Bone marrow (tissue), 2 donors: Measurements from ENCODE around the gene PSTPIP1.

Source experiments
- DNase-seq, 2 donors: peaks; one replicate each; lab custom pipeline; 2025; lab: John Stamatoyannopoulos, UW

Gene PSTPIP1

GRCh38 chr15:76998663-76999285 lies 3.8 kb downstream of the PSTPIP1 start:
- DNase-seq: no peak

- DNase-seq: no peak
Observed at GRCh38 chr15:76999996-77000395, 5.1 kb downstream of the PSTPIP1 start.

GRCh38 chr15:77001351-77001750 lies 6.4 kb downstream of the PSTPIP1 start:
- DNase-seq: no peak

DNA sequence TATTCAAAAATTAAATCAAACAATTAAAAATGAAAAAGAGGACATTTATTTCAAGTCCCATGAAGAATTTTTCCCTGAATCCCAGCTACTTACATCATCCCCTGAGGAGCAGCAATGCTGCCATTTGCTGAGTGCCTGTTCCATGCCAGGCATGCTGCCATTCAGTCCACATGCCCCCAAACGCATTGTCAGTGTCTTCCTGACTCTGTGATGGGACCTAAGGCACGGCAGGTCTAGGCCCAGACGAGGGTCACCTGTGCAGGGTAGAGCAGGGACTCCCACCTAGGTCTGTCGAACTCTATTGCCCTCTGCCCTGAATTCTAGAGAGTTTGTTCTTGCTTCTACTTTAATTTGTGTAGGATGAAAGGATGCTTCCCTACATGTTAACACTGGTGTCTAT lies 7.0 kb downstream of the PSTPIP1 start:
- DNase-seq: no peak

GRCh38 chr15:77002436-77002835 lies 7.5 kb downstream of the PSTPIP1 start:
- no peak for DNase-seq

- peak in 1 of 2 donors; percentile 66 for DNase-seq
Observed at GRCh38 chr15:77002954-77003912, 8.3 kb downstream of the PSTPIP1 start.

DNA sequence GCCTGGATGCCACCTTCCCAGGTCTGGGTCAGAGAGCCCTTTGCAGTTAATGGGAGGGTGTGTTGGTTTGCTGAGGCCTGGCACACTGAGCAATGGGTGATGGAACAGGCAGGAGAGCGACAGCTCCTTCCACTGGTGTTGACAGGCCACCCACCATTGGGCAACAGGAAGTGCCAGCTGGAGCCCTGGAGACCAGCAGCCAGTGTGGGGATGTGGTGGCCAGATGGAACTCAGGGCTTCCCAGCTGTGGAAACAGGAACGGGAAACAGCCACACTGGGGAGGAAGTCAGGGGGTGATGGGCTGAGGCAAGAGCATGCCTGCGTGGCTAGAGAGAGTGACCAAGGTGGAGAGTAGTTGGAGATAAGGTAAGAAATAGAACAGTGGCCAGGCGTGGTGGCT lies 9.3 kb downstream of the PSTPIP1 start:
- DNase-seq: no peak

- no peak for DNase-seq
Observed at GRCh38 chr15:77009176-77009575, 14.2 kb downstream of the PSTPIP1 start.

DNA sequence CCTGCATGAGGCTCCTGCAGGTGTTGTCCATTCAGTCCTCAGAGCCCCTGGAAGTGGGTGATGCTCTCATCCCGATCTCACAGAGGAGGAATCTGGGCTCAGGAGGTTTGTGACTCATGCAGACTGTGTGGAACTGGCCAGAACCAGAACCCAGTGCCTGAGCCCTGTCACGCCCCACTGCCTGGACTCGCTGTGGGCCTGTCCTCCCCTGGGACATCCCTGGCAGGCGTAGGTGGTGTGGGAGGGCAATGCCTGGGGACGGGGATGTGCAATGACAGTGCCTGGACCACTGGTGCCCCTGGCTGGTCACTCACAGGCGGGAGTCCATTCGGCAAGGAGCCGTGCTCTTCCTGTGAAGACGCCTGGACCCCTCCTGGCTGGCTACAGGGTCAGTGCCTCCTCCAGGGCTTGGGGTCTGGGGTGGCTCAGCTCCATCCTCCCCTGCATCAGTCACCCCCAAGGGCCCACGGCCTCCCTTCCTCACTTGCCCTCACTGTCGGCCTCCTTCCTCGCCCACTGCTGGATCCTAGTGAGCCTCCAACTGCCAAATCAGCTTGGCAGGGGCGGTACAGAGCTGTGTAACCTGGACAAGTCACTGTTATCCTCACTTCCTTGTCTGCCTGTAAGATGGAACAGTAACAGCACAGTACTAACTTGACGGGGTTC lies 14.9 kb downstream of the PSTPIP1 start:
- DNase-seq: no peak

DNA sequence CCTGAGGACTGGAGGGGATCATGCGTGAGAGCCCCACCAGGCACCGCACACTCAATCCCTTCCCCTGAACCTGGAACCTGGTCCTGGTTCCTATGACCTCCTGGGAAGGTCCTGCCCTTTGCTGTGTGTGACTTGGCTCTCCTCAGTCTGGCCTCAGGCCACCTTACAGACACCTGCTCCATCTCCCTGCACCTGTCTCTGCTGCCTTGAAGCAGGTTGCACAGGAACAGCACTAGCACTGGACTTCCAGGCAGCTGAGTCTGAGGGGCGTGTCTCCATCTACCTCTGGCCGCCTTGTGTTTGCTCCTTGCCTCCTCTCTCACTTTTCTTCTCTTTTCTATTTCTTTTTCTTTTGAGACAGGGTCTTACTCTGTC lies 15.4 kb downstream of the PSTPIP1 start:
- no peak for DNase-seq

GRCh38 chr15:77010857-77011256 lies 15.9 kb downstream of the PSTPIP1 start:
- no peak for DNase-seq

GRCh38 chr15:77012117-77012712 lies 17.3 kb downstream of the PSTPIP1 start:
- no peak for DNase-seq

DNA sequence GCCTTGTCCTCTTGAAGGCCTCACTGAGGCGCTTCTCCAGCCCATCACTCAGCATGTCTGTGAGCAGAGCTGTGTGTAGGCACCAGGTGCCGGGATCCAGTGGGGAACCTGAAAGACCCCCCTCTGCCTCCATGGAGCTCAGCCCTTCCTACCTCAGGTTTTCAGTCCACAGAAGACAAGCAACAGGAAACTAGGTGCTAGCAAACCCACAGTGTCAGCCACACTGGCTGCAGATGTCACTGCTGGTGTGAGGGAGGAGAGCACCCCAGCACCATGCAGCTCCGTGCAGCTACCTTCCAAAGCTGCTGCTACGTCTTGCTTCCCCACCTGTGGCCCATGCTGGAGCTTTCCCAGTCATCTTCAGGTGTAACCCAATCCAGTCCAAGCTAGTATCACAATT lies 17.9 kb downstream of the PSTPIP1 start:
- no peak for DNase-seq

GRCh38 chr15:77013776-77014131 lies 18.8 kb downstream of the PSTPIP1 start:
- no peak for DNase-seq

- DNase-seq: peak; percentile 38 to 60
Observed at GRCh38 chr15:77014132-77015081, 19.5 kb downstream of the PSTPIP1 start.

- no peak for DNase-seq
Observed at GRCh38 chr15:77015646-77016320, 20.9 kb downstream of the PSTPIP1 start.

- DNase-seq: no peak
Observed at GRCh38 chr15:77016321-77016695, 21.4 kb downstream of the PSTPIP1 start.

GRCh38 chr15:77017091-77017660 lies 22.2 kb downstream of the PSTPIP1 start:
- no peak for DNase-seq

DNA sequence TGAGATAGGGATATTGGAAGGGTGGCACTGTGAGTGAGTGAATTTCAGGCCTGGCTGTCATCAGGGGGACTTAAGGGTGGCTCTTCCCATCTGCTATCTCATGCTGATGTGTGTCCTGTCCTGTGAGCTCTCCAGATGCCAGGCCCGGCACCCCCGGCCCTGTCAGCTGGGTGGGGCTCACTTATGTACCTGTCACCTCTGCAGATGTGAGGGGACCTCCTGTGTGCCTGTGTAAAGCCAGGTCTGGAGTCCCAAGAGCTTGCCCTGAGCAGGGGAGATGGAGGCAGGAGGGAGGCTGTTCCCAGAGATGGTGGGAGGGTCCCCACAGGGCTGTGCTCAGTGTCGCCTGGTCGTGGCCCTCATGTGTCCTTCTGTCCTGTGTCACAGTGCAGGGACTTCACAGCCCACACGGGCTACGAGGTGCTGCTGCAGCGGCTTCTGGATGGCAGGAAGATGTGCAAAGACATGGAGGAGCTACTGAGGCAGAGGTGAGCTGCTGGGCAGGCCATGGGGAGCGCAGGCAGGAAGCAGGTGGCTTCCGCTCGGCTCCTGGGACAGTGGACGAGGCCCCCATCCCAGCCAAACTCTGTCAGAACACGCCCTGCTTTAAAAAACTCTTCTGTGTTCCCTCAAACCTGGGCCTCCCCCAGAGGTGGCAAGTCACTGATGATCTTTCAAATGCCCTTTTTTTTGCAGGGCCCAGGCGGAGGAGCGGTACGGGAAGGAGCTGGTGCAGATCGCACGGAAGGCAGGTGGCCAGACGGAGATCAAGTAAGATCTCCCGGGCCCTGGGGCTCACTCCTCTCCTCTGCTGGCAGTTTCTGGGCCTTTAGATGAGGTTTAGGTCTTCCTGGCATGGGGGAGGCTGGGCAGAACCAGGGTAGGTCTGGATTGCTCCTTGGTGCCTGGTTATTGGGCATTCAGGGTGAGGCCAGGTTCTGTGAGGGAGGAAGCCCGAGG lies 23.1 kb downstream of the PSTPIP1 start:
- DNase-seq: no peak
